Progenitor cell of endocrine pancreas (in vitro differentiated cells): Measurements from ENCODE around the gene HDAC1. TPM values are rescaled to one million over a fixed set of nuclear protein-coding genes. Genes with fewer than 3 reads are reported as not detected.

Experiments
- DNase-seq: peaks from one replicate; pipeline ENCODE4 v3.0.0; 2021; ENCODE audit warnings: low spot score; ENCODE audit not compliant: unreplicated experiment
- H3K27ac Mint-ChIP-seq: 2 replicates; pipeline ENCODE4 v1.8.0; 2021; ENCODE audit warnings: mild to moderate bottlenecking, moderate library complexity, mixed read lengths
- H3K27me3 Mint-ChIP-seq: 2 replicates; pipeline ENCODE4 v1.8.0; 2021; ENCODE audit warnings: mixed read lengths
- H3K36me3 Mint-ChIP-seq: 2 replicates; pipeline ENCODE4 v1.8.0; 2022; ENCODE audit warnings: mixed read lengths; ENCODE audit not compliant: insufficient read depth
- H3K4me1 Mint-ChIP-seq: 2 replicates; pipeline ENCODE4 v1.8.0; 2021; ENCODE audit warnings: low read depth, mixed read lengths
- H3K4me3 Mint-ChIP-seq: 2 replicates; pipeline ENCODE4 v1.8.0; 2021; ENCODE audit warnings: low read depth, mild to moderate bottlenecking, moderate library complexity, mixed read lengths
- H3K9me3 Mint-ChIP-seq: 2 replicates; pipeline ENCODE4 v1.8.0; 2021; ENCODE audit warnings: low read depth, mixed read lengths
- total RNA-seq: library from RNA; stranded (reverse); gene quantifications from 2 replicates; pipeline ENCODE4 v1.2.1, GENCODE V29; 2021
- TF ChIP-seq, protein P1 (sequence below): fragments of 200-600 bp; sonication (generic); IDR thresholded peaks from one replicate; pipeline ENCODE4 v1.5.0; 2021; ENCODE audit warnings: antibody characterized with exemption, mild to moderate bottlenecking; ENCODE audit not compliant: unreplicated experiment

Gene HDAC1
- total RNA-seq, 1 donor from 2014 or later, result 197 TPM

DNA sequence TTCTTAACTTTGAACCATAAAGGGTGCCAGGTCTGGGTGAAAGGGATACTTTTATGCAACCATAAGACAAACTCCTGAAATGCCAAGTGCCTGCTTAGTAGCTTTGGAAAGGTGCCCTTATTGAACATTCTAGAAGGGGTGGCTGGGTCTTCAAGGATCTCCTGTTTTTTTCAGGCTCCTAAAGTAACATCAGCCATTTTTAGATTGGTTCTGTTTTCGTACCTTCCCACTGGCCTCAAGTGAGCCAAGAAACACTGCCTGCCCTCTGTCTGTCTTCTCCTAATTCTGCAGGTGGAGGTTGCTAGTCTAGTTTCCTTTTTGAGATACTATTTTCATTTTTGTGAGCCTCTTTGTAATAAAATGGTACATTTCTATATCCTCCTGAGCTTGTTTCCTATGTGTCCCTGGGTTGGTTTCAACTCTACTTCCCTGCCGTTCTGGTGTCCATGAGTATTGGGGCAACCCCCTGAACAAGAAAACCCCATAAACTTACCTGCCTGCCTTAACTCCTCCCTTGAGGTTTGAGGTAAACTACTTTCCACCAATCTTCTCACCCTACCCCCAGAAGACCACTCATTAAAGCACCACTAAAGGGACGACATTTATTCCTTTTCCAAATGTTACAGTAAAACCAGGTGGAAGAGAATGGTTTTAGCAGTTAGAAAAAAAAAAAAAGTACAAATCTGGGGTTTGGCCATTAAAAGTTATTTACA is 41.5 kb downstream of the HDAC1 start:
- peaks cover 25% of the 10 kb centered on the region for H3K36me3 Mint-ChIP-seq
- peaks cover 35% of the 10 kb centered on the region for H3K4me1 Mint-ChIP-seq
- H3K4me3 Mint-ChIP-seq, result peak overlapping the region; percentile 97
- peak overlapping the region; percentile 92 for H3K27ac Mint-ChIP-seq
- TF ChIP-seq, protein P1, sequence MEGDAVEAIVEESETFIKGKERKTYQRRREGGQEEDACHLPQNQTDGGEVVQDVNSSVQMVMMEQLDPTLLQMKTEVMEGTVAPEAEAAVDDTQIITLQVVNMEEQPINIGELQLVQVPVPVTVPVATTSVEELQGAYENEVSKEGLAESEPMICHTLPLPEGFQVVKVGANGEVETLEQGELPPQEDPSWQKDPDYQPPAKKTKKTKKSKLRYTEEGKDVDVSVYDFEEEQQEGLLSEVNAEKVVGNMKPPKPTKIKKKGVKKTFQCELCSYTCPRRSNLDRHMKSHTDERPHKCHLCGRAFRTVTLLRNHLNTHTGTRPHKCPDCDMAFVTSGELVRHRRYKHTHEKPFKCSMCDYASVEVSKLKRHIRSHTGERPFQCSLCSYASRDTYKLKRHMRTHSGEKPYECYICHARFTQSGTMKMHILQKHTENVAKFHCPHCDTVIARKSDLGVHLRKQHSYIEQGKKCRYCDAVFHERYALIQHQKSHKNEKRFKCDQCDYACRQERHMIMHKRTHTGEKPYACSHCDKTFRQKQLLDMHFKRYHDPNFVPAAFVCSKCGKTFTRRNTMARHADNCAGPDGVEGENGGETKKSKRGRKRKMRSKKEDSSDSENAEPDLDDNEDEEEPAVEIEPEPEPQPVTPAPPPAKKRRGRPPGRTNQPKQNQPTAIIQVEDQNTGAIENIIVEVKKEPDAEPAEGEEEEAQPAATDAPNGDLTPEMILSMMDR, result no peak
- DNase-seq, result no peak
- H3K27me3 Mint-ChIP-seq, result peaks cover under 1% of the 10 kb centered on the region
- H3K9me3 Mint-ChIP-seq, result no peaks in the 10 kb centered on the region

DNA sequence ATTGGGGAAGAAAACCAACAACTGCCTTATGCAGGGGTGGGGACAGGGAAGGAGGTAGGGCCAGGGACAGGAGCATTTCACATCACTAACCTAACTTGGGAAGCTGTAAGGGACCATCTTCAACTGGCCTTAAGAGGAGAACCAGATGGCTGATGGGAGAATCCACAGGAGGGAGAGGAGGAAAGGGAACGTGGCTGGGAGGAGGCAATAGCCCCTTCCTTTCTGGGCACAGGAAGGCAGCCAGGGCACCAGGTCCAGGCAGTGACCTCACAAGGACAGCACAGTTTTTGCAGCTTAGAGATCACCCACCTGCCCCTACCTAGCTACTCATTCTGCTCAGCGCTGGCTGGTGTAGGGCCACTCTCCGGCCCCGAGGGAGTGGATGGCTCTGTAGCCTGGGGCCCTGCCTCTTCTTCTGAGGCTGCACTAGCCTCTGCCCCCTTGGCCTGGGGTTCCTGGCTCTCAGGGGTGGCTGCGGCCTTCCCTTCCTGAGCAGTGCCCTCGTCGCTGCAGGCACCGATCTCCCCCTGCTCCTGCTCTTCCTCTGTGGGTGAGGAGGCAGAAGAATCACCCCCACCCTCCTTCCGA is 42.5 kb downstream of the HDAC1 start:
- Mint-ChIP-seq H3K4me3 (peak overlapping the region; percentile 97), H3K27ac (peak overlapping the region; percentile 98), H3K36me3 (peaks cover 23% of the 10 kb centered on the region), H3K9me3 (no peaks in the 10 kb centered on the region), H3K27me3 (peaks cover 6% of the 10 kb centered on the region), H3K4me1 (peaks cover 40% of the 10 kb centered on the region)
- TF ChIP-seq, protein P1, result no peak
- DNase-seq, result no peak

DNA sequence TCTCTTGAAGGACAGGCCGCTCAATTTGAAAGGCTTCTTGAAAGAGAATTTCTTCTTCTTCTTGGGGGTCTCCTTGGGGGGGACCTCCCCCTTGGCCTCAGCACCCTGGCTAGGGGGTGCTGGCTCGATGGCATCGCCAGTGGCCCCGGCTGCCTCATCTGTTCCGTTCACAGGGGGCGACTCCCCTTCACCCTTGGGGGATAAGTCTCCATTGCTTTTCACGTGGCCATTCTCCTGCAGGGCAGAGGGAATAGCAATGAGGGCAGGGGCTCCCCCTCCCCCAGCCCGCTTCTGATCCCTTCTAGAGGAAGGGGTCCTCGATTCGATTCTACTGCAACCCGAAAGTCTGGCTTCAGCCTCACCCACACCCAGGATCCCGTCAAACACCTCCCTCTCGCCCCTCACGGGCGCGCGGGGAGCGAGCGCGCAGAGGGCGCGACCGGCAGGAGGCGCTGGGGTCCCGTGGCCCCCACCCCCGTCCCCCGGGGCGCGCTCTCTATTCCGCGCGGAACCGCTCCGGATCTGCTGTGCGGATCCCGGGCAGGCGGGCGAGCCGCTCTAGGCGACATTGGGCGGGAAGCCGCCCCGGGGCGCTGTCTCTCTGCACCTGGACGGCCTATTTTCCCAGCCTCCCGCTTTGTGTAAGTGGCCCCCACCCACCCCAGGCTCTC is 43.1 kb downstream of the HDAC1 start:
- Mint-ChIP-seq H3K27ac (peak overlapping the region; percentile 98), H3K27me3 (peaks cover 10% of the 10 kb centered on the region), H3K9me3 (no peaks in the 10 kb centered on the region), H3K36me3 (peaks cover 18% of the 10 kb centered on the region), H3K4me3 (peak overlapping the region; percentile 97), H3K4me1 (peaks cover 40% of the 10 kb centered on the region)
- no peak for DNase-seq
- TF ChIP-seq, protein P1, result peak; percentile 72

DNA sequence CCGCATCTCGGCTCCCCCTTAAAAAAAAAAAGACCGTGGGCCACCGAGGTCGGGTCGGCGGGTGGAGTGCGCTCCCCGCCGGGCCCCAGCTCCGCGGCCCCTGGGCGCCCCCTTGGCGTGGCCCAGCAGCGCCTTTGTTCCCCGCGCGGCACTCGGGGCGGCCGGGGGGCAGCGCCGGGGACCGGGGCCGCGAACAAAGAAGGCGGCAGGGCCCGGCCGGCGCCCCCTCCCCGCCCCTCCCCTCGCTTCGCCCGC is 43.6 kb downstream of the HDAC1 start:
- Mint-ChIP-seq H3K27me3 (peaks cover 13% of the 10 kb centered on the region), H3K4me3 (peak overlapping the region; percentile 97), H3K27ac (no peak overlapping the region), H3K36me3 (peaks cover 17% of the 10 kb centered on the region), H3K4me1 (peaks cover 40% of the 10 kb centered on the region), H3K9me3 (no peaks in the 10 kb centered on the region)
- DNase-seq, result no peak
- TF ChIP-seq, protein P1, result no peak

DNA sequence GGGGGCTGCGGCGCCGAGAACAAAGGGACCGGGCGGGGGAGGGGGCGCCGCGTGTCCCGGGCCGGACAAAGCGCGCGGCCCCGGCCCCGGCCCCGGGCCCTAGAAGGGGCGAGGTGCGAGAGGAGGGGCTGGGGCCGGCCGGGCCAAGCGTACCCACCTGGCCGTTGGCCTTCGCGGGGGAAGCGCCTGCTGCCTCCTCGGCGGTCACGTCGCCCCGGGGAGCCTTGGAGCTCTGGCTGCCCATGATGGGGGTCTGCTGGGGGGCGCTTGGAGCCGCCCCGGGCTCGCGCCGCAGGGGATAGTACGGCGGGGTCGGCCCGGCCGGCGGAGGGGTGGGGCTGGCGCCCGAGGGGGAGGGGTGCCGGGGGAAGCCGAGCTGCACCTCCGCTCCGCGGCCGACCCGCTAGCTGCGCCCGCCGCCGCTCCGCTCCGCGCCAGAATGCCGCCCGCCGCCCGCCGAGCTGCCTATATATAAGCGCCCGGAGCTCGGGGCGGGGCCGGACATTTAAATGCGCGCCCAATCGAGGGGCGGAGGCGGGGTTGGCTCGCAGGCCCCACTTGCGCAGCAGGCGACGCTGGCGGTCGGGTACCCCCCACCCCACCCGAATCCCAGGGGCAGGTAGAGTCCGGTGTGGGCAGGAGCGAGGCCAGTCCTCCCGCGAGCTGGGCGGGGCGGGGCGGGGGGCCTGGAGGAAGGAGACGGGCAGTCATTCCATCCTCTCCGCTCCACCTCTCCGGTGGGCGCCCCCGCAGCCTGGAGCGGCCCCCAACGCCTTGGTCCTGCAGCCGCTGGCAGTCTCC is 44.1 kb downstream of the HDAC1 start, which contains the start of gene MARCKSL1:
TSS of gene MARCKSL1 (minus strand) at position 444 of the 801 bp plus-strand sequence. CDS start at position 244, 200 bp downstream.
- H3K27me3 Mint-ChIP-seq, result peaks cover 13% of the 10 kb centered on the region
- peak within 1 kb of the TSS; percentile 97 for H3K4me3 Mint-ChIP-seq
- no peaks in the 10 kb centered on the region for H3K9me3 Mint-ChIP-seq
- H3K36me3 Mint-ChIP-seq, result peaks cover 16% of the 10 kb centered on the region
- peak within 1 kb of the TSS; percentile 98 for H3K27ac Mint-ChIP-seq
- peaks cover 40% of the 10 kb centered on the region for H3K4me1 Mint-ChIP-seq
- DNase-seq, result peak; percentile 88
- TF ChIP-seq, protein P1, result no peak
